Measurements from ENCODE around the gene ABHD15.

Gene ABHD15, protein sequence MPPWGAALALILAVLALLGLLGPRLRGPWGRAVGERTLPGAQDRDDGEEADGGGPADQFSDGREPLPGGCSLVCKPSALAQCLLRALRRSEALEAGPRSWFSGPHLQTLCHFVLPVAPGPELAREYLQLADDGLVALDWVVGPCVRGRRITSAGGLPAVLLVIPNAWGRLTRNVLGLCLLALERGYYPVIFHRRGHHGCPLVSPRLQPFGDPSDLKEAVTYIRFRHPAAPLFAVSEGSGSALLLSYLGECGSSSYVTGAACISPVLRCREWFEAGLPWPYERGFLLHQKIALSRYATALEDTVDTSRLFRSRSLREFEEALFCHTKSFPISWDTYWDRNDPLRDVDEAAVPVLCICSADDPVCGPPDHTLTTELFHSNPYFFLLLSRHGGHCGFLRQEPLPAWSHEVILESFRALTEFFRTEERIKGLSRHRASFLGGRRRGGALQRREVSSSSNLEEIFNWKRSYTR

DNA sequence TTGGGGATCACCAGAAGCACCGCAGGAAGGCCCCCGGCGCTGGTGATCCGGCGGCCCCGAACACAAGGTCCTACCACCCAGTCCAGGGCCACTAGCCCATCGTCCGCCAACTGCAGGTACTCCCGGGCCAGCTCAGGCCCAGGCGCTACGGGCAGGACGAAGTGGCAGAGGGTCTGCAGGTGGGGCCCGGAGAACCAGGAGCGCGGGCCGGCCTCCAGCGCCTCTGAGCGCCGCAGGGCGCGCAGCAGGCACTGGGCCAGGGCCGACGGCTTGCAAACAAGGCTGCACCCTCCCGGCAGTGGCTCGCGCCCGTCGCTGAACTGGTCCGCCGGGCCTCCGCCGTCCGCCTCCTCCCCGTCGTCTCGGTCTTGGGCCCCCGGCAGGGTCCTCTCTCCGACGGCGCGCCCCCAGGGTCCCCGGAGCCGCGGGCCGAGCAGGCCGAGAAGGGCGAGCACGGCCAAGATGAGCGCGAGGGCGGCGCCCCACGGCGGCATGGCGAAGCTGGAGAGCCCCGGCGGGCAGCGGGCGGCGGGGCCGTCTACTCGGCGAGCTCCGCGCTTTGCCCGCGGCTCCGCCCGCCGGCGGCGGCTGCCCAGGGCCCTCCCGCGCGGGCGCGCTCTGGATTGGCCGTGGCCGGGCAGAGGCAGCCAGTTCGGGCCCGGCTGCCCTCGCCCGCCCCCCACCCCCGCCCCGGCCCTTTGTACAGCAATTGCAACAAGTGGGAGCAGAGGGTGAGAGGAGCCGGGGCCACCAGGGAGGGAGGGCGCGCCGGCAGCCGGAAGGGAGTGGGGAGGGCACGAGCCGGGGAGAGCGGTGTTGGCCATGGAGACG is at the start of gene ABHD15:
Gene ABHD15 (minus strand): TSS at position 565 of the 831 bp plus-strand sequence. CDS start 71 bp downstream, at position 494.
- peak in 2 of 3 donors; percentile 34 to 51 for DNase-seq (ENCODE audit: low read depth in 3 of 3)

DNA sequence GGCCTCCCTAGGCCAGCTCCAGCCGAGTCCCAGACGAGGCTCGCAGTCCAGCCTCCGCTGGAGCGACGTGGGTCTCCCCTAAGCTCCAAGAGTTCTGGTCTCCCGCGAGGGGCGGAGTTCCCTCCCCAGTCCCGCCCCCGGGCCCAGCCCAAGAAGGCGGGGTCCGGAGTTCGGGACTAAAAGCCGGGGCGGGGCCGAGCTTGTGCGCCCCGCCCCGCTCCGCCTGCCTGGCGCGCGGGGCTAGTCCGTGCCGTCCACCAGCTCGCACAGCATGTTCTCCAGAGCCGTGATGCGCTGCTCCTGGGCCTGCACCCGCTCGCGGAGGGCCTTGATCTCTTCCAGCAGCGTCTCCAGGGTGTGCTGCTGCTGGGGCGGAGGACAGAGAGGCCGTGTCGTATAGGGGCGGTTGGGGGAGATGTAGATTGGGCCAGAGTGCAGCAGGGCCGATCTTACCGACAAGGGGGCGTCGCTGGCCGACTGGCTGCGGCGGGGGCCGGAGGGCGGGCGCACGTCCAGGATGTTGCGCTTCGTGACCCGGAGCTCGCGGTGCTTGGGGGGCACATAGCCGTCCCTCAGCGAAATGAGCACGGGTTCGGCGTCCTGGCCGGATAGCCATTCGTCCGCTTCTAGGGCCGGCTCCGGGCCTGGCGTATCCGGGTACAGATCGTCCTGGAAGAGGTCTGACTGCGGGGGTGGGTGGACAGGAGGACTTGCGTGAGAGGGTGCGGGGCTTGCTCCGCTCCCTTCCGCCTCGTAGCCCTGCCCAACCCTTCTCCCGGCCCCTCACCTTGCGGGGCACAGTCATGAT is 48.9 kb upstream of the ABHD15 start:
- DNase-seq (ENCODE audit: low read depth in 3 of 3) = peak; percentile 67 to 81 (median 69)

GRCh38 chr17:29615048-29615385 is 48.2 kb upstream of the ABHD15 start:
- no peak for DNase-seq (ENCODE audit: low read depth in 3 of 3)

- DNase-seq (ENCODE audit: low read depth in 3 of 3) = no peak
These were observed 47.7 kb upstream of the ABHD15 start for GRCh38 chr17:29614349-29615047.

- DNase-seq (ENCODE audit: low read depth in 3 of 3) = no peak
These were observed 47.0 kb upstream of the ABHD15 start for GRCh38 chr17:29613856-29614255.

- DNase-seq (ENCODE audit: low read depth in 3 of 3) = peak; percentile 94 to 97 (median 96)
These were observed 46.6 kb upstream of the ABHD15 start for GRCh38 chr17:29613352-29613837.

GRCh38 chr17:29612404-29613280 is 45.8 kb upstream of the ABHD15 start:
- no peak for DNase-seq (ENCODE audit: low read depth in 3 of 3)

DNA sequence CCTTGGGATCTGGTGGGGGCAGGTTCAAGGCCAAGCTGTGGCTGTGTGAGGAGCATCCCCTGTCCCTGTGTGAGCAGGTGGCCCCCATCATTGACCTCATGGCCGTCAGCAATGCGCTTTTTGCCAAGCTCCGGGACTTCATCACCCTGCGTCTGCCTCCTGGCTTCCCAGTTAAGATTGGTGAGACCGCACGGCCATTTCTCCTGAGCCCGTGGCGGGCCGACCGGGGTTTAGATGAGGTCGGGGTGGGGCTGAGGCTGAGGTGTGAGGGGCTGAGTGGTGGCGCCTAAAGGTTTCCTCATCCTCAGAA is 45.2 kb upstream of the ABHD15 start:
- DNase-seq (ENCODE audit: low read depth in 3 of 3) = no peak

GRCh38 chr17:29611351-29612093 is 44.7 kb upstream of the ABHD15 start:
- DNase-seq (ENCODE audit: low read depth in 3 of 3) = no peak

GRCh38 chr17:29610395-29610794 is 43.6 kb upstream of the ABHD15 start:
- no peak for DNase-seq (ENCODE audit: low read depth in 3 of 3)

DNA sequence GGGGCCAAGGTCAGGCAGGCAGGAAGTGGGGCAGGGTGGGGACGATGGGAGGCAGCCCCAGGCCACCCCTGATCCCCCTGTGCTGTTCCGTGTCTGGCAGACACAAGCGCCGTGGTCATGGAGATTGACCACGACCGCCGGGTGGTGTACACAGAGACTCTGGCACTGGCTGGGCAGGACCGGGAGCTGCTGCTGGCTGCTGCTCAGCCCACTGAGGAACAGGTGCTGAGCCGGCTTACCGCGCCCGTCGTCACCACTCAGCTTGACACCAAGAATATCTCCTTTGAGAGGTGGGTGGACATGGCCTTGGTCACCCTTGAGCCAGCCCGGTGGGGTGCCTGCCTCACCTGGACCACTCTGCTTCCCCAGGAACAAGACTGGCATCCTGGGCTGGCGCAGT is 42.1 kb upstream of the ABHD15 start:
- DNase-seq (ENCODE audit: low read depth in 3 of 3) = no peak

- DNase-seq (ENCODE audit: low read depth in 3 of 3) = no peak
These were observed 40.8 kb upstream of the ABHD15 start for GRCh38 chr17:29607557-29608195.

DNA sequence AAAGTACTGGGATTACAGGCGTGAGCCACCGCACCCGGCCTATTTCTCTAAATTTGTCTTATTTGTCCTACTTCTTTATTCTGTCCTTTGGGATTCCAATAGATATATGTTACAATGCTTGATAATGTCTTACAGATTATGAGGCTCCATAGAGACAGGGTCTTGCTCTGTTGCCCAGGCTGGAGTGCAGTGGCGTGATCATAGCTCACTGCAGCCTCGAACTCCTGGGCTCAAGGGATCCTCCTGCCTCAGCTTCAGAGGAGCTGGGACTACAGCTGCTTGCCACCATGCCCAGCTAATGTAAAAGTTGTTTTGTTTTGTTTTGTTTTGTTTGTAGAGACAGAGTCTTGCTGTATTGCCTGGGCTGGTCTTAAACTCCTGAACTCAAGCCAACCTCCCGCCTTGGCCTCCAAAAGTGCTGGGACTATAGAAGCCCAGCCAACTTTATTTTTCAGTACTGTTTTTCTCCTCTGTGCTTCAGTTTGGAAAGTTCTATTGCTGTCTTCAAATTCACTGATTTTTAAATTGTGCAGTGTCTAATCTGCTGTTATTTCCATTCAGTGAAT is 36.4 kb upstream of the ABHD15 start:
- DNase-seq (ENCODE audit: low read depth in 3 of 3) = no peak

DNA sequence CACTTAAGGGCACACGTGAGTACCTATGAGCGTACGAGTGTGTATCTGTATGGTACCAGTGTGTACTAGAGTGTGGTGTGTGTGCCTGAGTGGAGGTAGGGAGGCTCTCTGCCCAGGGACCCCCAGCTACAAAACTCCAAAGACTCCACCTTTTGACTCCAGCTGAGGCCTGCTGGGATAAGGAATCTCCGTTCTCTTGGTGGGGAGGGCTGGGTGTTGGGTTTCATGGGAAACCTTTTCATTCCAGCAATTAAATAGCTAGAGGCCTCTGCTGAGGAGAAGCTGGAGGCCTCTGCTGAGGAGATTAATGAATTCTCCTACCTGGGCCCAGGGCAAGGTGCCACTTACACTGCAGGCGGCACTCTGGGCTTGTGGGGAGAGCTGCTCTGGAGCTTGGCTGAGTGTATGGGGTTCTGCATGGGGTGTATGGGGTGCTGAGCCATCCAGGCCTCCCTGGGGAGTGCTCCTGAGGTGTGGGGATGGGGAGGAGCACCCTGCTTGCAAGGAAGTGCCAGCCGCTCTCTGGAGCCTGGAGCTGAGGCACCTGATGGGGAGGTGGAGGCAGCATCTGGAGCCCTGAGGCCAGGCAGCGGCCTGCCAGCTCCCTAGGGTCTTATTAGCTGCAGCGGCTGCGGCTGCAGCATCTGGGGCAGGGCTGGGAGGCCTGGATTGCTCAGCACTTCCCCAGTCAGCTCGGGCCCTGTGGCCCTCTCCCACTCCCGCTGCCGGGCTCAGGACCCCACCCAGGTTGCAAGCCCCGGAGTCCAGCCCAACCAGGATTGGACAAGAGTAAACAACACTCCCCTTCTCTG is 30.7 kb upstream of the ABHD15 start:
- DNase-seq (ENCODE audit: low read depth in 3 of 3) = no peak

- no peak for DNase-seq (ENCODE audit: low read depth in 3 of 3)
These were observed 30.0 kb upstream of the ABHD15 start for GRCh38 chr17:29596811-29597210.

GRCh38 chr17:29595943-29596774 is 29.3 kb upstream of the ABHD15 start:
- DNase-seq (ENCODE audit: low read depth in 3 of 3) = no peak
